ENCODE results near the gene PRORP. TPM values are rescaled to one million over a fixed set of nuclear protein-coding genes. Genes with fewer than 3 reads are reported as not detected.

Gene PRORP
- 40.2 and 44.6 TPM in 2 replicates for total RNA-seq

GRCh38 chr14:35121887-35122695 is at the start of gene PRORP, which contains the start of gene PPP2R3C:
TSS of gene PRORP (plus strand) at chr14:35122552. CDS start at chr14:35123246, 694 bp downstream.
TSS of gene PPP2R3C (minus strand) at chr14:35121990. CDS start at chr14:35121959, 31 bp downstream.

Other genes starting within 250 kb of the PRORP start
- gene BAZ1A, start 247.2 kb upstream of the PRORP start, total RNA-seq: 31.2 and 32.1 TPM in 2 replicates
- 89.1 and 94.7 TPM in 2 replicates for gene SRP54, start 139.6 kb upstream of the PRORP start, total RNA-seq
- gene FAM177A1, start 76.3 kb upstream of the PRORP start, total RNA-seq: 41.1 and 41.3 TPM in 2 replicates
- gene PPP2R3C, start 562 bp upstream of the PRORP start, total RNA-seq: 56.9 and 59.3 TPM in 2 replicates
- 193 and 194 TPM in 2 replicates for gene PSMA6, start 169.8 kb downstream of the PRORP start, total RNA-seq

Data from articular chondrocyte of knee joint (primary cell).